ENCODE data around the gene NCAM1.

DNA sequence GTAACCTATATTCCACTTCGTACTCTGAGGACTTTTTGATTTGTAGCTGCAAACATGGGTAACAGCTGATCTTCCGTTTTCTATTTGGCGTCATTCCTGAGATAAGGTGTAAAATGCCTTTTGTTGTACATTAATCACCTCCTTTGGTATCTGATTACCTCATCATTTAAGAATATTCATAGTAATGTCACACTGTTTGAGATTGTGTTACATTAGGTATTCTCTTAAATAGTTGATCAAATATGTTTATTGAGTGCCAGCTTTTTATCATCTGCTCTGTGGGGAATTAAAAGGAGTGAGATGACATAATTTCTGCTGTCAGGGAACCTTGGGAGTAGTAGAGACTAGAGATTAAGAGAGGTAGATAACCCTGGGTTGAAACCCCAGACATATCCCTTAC, 5.9 kb downstream of the NCAM1 start:
- TF ChIP-seq, protein P1, sequence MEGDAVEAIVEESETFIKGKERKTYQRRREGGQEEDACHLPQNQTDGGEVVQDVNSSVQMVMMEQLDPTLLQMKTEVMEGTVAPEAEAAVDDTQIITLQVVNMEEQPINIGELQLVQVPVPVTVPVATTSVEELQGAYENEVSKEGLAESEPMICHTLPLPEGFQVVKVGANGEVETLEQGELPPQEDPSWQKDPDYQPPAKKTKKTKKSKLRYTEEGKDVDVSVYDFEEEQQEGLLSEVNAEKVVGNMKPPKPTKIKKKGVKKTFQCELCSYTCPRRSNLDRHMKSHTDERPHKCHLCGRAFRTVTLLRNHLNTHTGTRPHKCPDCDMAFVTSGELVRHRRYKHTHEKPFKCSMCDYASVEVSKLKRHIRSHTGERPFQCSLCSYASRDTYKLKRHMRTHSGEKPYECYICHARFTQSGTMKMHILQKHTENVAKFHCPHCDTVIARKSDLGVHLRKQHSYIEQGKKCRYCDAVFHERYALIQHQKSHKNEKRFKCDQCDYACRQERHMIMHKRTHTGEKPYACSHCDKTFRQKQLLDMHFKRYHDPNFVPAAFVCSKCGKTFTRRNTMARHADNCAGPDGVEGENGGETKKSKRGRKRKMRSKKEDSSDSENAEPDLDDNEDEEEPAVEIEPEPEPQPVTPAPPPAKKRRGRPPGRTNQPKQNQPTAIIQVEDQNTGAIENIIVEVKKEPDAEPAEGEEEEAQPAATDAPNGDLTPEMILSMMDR (IDR thresholded peaks at IDR 0.05), result no peak
- TF ChIP-seq ZFX (IDR thresholded peaks at IDR 0.05; ENCODE audit: borderline replicate concordance), result no peak

Measured in 22Rv1 (cell line).